Bronchial smooth muscle cell (primary cell): ENCODE measurements around the gene OR2A1. TPM values are rescaled to one million over a fixed set of nuclear protein-coding genes. Genes with fewer than 3 reads are reported as not detected.

Experiments used
- total RNA-seq: library from RNA; depleted of rRNA; stranded (reverse); fragments of >200 nt; gene quantifications from 2 replicates; pipeline ENCODE4 v1.2.1, GENCODE V29; 2014

Gene OR2A1, protein sequence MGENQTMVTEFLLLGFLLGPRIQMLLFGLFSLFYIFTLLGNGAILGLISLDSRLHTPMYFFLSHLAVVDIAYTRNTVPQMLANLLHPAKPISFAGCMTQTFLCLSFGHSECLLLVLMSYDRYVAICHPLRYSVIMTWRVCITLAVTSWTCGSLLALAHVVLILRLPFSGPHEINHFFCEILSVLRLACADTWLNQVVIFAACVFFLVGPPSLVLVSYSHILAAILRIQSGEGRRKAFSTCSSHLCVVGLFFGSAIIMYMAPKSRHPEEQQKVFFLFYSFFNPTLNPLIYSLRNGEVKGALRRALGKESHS
- 0.09 TPM in 1 of 2 replicates, not detected in the other for total RNA-seq

DNA sequence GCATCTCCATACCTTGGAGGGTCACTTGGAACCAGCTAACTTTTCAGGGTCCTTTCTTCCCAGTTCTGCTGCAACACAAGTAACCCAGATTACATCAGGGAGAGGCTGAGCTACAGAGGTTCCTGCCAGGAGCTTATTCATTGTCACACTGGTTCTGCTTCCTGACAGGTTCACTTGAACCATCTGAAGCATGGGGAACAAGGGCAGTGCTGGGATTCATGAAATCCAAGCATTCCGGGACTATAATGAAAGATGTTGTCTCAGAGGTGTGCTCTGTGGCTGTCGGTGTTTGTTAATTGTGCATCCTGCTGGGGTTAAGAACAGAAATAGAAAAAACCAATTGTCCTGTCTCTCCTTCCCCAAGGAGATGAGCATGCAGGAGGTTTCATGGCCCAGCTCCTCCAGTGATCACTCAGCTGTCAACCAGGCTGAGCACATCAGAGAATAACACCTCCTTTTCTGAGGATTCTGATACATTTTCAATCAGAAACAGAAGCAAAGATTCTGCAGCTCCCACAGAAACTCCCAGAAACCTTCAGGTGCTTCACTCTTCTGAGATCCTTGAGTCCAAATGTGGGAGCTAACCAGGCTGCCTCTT, at the start of gene OR2A1:
TSS of gene OR2A1 (plus strand) at position 548 of the 598 bp plus-strand sequence. CDS start 5,706 bp downstream, outside the sequence.

DNA sequence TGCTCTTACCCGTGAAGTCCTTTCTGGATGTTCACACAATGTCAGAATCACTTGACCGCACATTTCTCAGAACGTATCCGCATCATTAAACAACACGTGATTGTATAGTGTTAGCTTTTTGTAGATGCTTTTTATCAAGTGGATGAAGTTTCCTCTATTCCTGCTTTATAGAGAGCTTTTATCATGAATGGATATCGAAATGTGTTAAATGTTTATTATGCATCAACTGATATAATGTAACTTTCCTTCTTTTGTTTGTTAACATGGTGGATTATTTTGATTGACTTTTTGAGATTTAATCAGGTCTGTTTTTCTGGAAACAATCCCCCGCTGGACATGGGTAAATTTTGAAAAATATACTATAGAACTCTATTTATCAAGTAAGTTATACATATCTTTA, 47.5 kb upstream of the OR2A1 start, which contains the start of gene OR2A7:
TSS of gene OR2A7 (minus strand) at position 101 of the 400 bp plus-strand sequence. CDS start 5,164 bp downstream, outside the sequence.

DNA sequence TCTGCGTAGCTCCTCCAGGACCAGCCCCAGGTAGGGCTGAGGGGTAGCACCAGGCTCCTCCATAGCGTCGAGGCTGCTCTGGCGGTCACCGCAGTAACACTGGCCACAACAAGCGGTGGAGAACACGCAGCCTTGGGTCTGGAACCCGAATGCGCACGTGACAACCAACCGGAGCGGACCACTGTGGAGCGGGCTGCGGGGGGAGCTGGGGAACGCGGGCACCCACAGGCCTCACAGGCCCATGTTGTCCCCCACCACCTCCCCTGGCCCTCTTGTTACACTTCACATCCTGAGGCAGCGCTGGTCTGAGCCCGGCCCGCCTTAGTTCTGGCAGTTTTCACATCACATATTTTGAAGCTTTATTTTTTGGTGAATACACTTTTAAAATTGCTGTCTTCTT, 43.0 kb upstream of the OR2A1 start, which contains the start of gene CTAGE8:
TSS of gene CTAGE8 (minus strand) at position 101 of the 400 bp plus-strand sequence. CDS start at position 63, 38 bp downstream.

DNA sequence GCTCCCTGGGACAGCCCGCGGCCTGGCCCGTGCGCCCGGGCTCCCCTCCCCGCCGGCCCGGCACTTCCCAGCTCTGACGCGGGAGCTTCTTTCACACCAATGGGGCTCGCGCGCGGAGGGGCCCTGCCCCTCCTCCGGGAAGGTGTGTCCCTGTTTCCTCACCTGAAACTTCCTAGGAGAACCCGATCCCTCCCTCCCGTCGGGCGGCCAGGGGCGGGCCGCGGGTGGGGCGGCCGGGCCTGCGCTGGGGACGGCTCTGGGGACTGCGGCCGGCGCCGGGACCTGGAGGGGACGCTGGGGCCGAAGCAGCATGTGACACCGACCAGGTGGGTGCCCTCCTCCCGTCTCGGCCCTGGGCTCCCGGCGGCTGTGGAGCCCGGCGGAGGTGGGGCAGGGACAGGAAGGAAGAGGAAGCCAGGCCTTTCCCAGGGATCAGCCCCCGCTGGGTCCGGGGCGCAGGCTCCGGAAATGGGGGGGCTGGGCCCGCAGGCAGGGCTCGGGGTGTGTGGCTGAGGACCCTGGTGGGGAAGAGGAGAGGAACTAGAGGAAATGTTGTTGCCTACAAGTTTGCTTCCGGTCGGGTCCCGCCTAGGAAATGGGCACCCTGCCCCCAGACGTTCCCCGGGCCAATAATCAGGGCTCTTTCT, 43.1 kb downstream of the OR2A1 start, which contains the start of gene ARHGEF5:
TSS of gene ARHGEF5 (plus strand) at position 227 of the 647 bp plus-strand sequence. CDS start 7,268 bp downstream, outside the sequence.

Other genes with a start within 250 kb of the OR2A1 start
- gene OR2A25, start 242.6 kb upstream of the OR2A1 start, total RNA-seq, result not detected in 2 replicates
- gene OR2A12, start 226.1 kb upstream of the OR2A1 start, total RNA-seq, result not detected in 2 replicates
- not detected in 2 replicates for gene OR2A2, start 202.8 kb upstream of the OR2A1 start, total RNA-seq
- not detected in 2 replicates for gene OR2A14, start 189.2 kb upstream of the OR2A1 start, total RNA-seq
- 0.09 and 0.32 TPM in 2 replicates for gene CTAGE4, start 129.0 kb upstream of the OR2A1 start, total RNA-seq
- gene ARHGEF35, start 116.6 kb upstream of the OR2A1 start, total RNA-seq, result 2.5 and 2.7 TPM in 2 replicates
- under 0.01 TPM in 1 of 2 replicates, not detected in the other for gene OR2A42, start 72.8 kb upstream of the OR2A1 start, total RNA-seq
- 0.09 TPM in 1 of 2 replicates, not detected in the other for gene OR2A7, start 47.6 kb upstream of the OR2A1 start, total RNA-seq
- 0.16 and 0.60 TPM in 2 replicates for gene CTAGE8, start 43.1 kb upstream of the OR2A1 start, total RNA-seq
- 0.63 and 1.4 TPM in 2 replicates for gene ARHGEF5, start 43.0 kb downstream of the OR2A1 start, total RNA-seq
- not detected in 2 replicates for gene NOBOX, start 91.3 kb downstream of the OR2A1 start, total RNA-seq